SK-N-SH (cell line): ENCODE measurements around the gene SNX2. TPM values are rescaled to one million over a fixed set of nuclear protein-coding genes. Genes with fewer than 3 reads are reported as not detected.

Experiments used
- CTCF ChIA-PET: fragments of 300-600, 350-600 bp; formaldehyde crosslinking; extraction: SDS; loops from one replicate; lab custom pipeline; 2021; lab: Yijun Ruan, JAX
- POLR2A ChIA-PET: fragments of 350-600 bp; sonication (Branson Sonifier 250); formaldehyde crosslinking; extraction: SDS; loops from one replicate; lab custom pipeline; 2020; ENCODE audit warnings: antibody characterized with exemption, inconsistent platforms; lab: Yijun Ruan, JAX
- DNase-seq: peaks from one replicate; pipeline ENCODE4 v3.0.0; 2012
- H2AFZ ChIP-seq: fragments of 200-600 bp; sonication (generic); 2 replicates; pipeline ENCODE4 v1.8.1; 2016; ENCODE audit warnings: antibody characterized with exemption, mild to moderate bottlenecking, low read depth
- H3F3A ChIP-seq: fragments of 200-600 bp; sonication (generic); replicated peaks from 2 replicates; pipeline ENCODE3; 2016; ENCODE audit warnings: antibody characterized with exemption, mild to moderate bottlenecking; ENCODE audit not compliant: insufficient read depth
- H3K27ac ChIP-seq, 2 experiments: fragments of 200-500 bp in 1 of 2; fragments of 200-600 bp in 1 of 2; sonication (Bioruptor generic) in 1 of 2; sonication (generic), shearing (Covaris generic) in 1 of 2; 2 replicates each; pipeline versions ENCODE4 v1.5.1 to v1.6.1; 2014 to 2016; ENCODE audit warnings: low read depth in 2 of 2, inconsistent platforms in 1 of 2, low read length in 1 of 2, mild to moderate bottlenecking in 1 of 2, mixed read lengths in 1 of 2
- H3K27me3 ChIP-seq: fragments of 200-600 bp; sonication (generic), shearing (Covaris generic); 2 replicates; pipeline ENCODE4 v1.6.1; 2016; ENCODE audit warnings: mixed run types; ENCODE audit not compliant: insufficient read depth
- H3K36me3 ChIP-seq, 2 experiments: fragments of 200-500 bp in 1 of 2; fragments of 200-600 bp in 1 of 2; sonication (Bioruptor generic) in 1 of 2; sonication (generic) in 1 of 2; replicated peaks in 1 of 2; 2 replicates each; pipeline versions ENCODE3 to v1.5.1; 2014 to 2016; ENCODE audit warnings: low read length in 1 of 2, mild to moderate bottlenecking in 1 of 2; ENCODE audit not compliant: insufficient read depth in 2 of 2, control insufficient read depth in 1 of 2
- H3K4me1 ChIP-seq, 2 experiments: fragments of 200-500 bp in 1 of 2; fragments of 200-600 bp in 1 of 2; sonication (Bioruptor generic) in 1 of 2; sonication (generic), shearing (Covaris generic) in 1 of 2; 2 replicates each; pipeline versions ENCODE4 v1.5.1 to v1.6.1; 2014 to 2016; ENCODE audit warnings: low read depth in 1 of 2, low read length in 1 of 2, mixed run types in 1 of 2; ENCODE audit not compliant: insufficient read depth in 2 of 2, control insufficient read depth in 1 of 2
- H3K4me2 ChIP-seq: fragments of 200-600 bp; sonication (generic), shearing (Covaris generic); 2 replicates; pipeline ENCODE4 v1.6.1; 2017; ENCODE audit warnings: mixed run types
- H3K4me3 ChIP-seq, 2 experiments: fragments of 200-500 bp in 1 of 2; fragments of 200-600 bp in 1 of 2; sonication (Bioruptor generic) in 1 of 2; sonication (generic), shearing (Covaris generic) in 1 of 2; 2 replicates each; pipeline versions ENCODE4 v1.5.1 to v1.8.1; 2014 to 2016; ENCODE audit warnings: low read depth in 2 of 2, inconsistent platforms in 1 of 2, low read length in 1 of 2, mild to moderate bottlenecking in 1 of 2, mixed read lengths in 1 of 2, moderate library complexity in 1 of 2
- H3K79me2 ChIP-seq: fragments of 200-600 bp; sonication (generic); 2 replicates; pipeline ENCODE4 v1.8.1; 2017; ENCODE audit warnings: mild to moderate bottlenecking; ENCODE audit not compliant: insufficient read depth
- H3K9ac ChIP-seq: fragments of 200-600 bp; sonication (generic); 2 replicates; pipeline ENCODE4 v1.6.1; 2017; ENCODE audit warnings: mixed run types
- H3K9me2 ChIP-seq: fragments of 200-600 bp; sonication (generic); 2 replicates; pipeline ENCODE4 v1.6.1; 2017; ENCODE audit warnings: mixed run types
- H3K9me3 ChIP-seq: fragments of 200-600 bp; sonication (generic); 2 replicates; pipeline ENCODE4 v1.6.1; 2017; ENCODE audit warnings: mixed run types, mild to moderate bottlenecking, moderate library complexity
- H4K20me1 ChIP-seq: fragments of 200-600 bp; sonication (generic); 2 replicates; pipeline ENCODE4 v1.6.1; 2017; ENCODE audit warnings: mild to moderate bottlenecking, mixed run types; ENCODE audit not compliant: insufficient read depth
- GABPA ChIP-seq: IDR thresholded peaks from 2 replicates; pipeline ENCODE4 v1.4.0; 2012; ENCODE audit warnings: low read depth, mild to moderate bottlenecking
- MAX ChIP-seq: IDR thresholded peaks from 2 replicates; pipeline ENCODE4 v1.4.0; 2012; ENCODE audit warnings: low read depth
- NRF1 ChIP-seq: IDR thresholded peaks from 2 replicates; pipeline ENCODE4 v1.6.1; 2012; ENCODE audit warnings: low read depth, mild to moderate bottlenecking, low read length
- POLR2AphosphoS5 ChIP-seq: IDR thresholded peaks from 2 replicates; pipeline ENCODE4 v1.6.1; 2012; ENCODE audit warnings: low read depth, low read length
- REST ChIP-seq: IDR thresholded peaks from 2 replicates; pipeline ENCODE4 v1.6.1; 2012; ENCODE audit warnings: mild to moderate bottlenecking, low read depth, low read length, moderate library complexity
- SMC3 ChIP-seq: IDR thresholded peaks from 2 replicates; pipeline ENCODE4 v1.6.1; 2012; ENCODE audit warnings: low read depth, low read length, improper control_type of control experiment
- USF2 ChIP-seq: fragments of 150-350 bp; IDR thresholded peaks from 2 replicates; pipeline ENCODE4 v1.6.1; 2017; ENCODE audit warnings: antibody characterized with exemption, low read length, low read depth, borderline replicate concordance
- YY1 ChIP-seq: IDR thresholded peaks from 2 replicates; pipeline ENCODE4 v1.4.0; 2012; ENCODE audit warnings: low read depth, mild to moderate bottlenecking
- ZBTB33 ChIP-seq: IDR thresholded peaks from 2 replicates; pipeline ENCODE4 v1.4.0; 2012; ENCODE audit warnings: low read depth, borderline replicate concordance
- WGBS: methylation state at CpG from one replicate; pipeline ENCODE4 v1.1.6; 2017; ENCODE audit warnings: low lambda C conversion rate; 5-methylcytosine and 5-hydroxymethylcytosine counted together
- polyA plus RNA-seq, 3 experiments: library from polyadenylated mRNA; depleted of rRNA; stranded (reverse); fragments of >200 nt; gene quantifications; 2 replicates each; pipeline ENCODE4 v1.2.3, GENCODE V29; 2012

Gene SNX2
- polyA plus RNA-seq, 1 of the 3 experiments (the other 2 are of a cell fraction): 17.4 TPM

- no peaks in the 10 kb centered on the region for H3K36me3 ChIP-seq
- no peaks in the 10 kb centered on the region for H3K27me3 ChIP-seq
- H3K4me2 ChIP-seq: peak overlapping the region; percentile 81; the same call in 1 of the 2 replicates
- H3F3A ChIP-seq: no peaks in the 10 kb centered on the region
- peaks cover 10% of the 10 kb centered on the region; the same call in 1 of the 2 replicates for H4K20me1 ChIP-seq
- 40% methylated on average over 7 of the region's 8 CpGs for WGBS
- H3K9me2 ChIP-seq: no peaks in the 10 kb centered on the region
- peak overlapping the region; percentile 52; the same call in 1 of the 2 replicates for H3K9ac ChIP-seq
- H3K27ac ChIP-seq: peak overlapping the region in 1 of 2 experiments; percentile 68; a peak in 2 of 4 replicates
- H3K4me3 ChIP-seq: peak overlapping the region; percentile 98 to 99; a peak in 3 of 4 replicates
- DNase-seq: no peak
- CTCF ChIA-PET: interaction anchor here (0.7 to 2.8 kb wide), 3 partner anchors 21 to 258 kb away, joined by 3 to 7 read pairs (median 3); no protein-coding TSS in a partner anchor
- peaks cover 43% of the 10 kb centered on the region for H3K79me2 ChIP-seq
- TF ChIP-seq GABPA (no peak), SMC3 (no peak), NRF1 (no peak), YY1 (no peak), POLR2AphosphoS5 (no peak), ZBTB33 (no peak), REST (no peak), MAX (no peak), USF2 (no peak)
- peaks cover 5 to 11% of the 10 kb centered on the region in 2 experiments; a peak in 3 of 4 replicates for H3K4me1 ChIP-seq
- H3K9me3 ChIP-seq: no peaks in the 10 kb centered on the region
- POLR2A ChIA-PET: interaction anchor here (0.6 kb wide), 1 partner anchor 16 kb away, joined by 5 read pairs; no protein-coding TSS in a partner anchor
- peak overlapping the region; percentile 99 for H2AFZ ChIP-seq
Measured at GRCh38 chr5:122774519-122774860, 390 bp upstream of the SNX2 start.
